ENCODE measurements around the gene USP24. TPM values are rescaled to one million over a fixed set of nuclear protein-coding genes. Genes with fewer than 3 reads are reported as not detected.
A peak's percentile ranks its signal among the peaks of the same experiment; 100 is the strongest.

USP24 gene
- total RNA-seq, 1 donor from 2014 or later: 50.5 TPM

- Histone ChIP-seq H3K79me2 (ENCODE audit: low read depth) (no peaks in the 10 kb centered on the region), H3K27ac (no peak overlapping the region), H3K4me3 (no peak overlapping the region), H3K4me2 (no peak overlapping the region), H3F3A (ENCODE audit: low read depth) (no peaks in the 10 kb centered on the region), H4K20me1 (ENCODE audit: low read depth) (no peaks in the 10 kb centered on the region), H3K9me3 (ENCODE audit: low read depth) (no peaks in the 10 kb centered on the region), H3K27me3 (no peaks in the 10 kb centered on the region), H2AFZ (replicated peaks) (no peak overlapping the region), H3K36me3 (no peaks in the 10 kb centered on the region), H3K9ac (no peak overlapping the region), H3K4me1 (no peaks in the 10 kb centered on the region)
- Mint-ChIP-seq H3K27me3 (ENCODE audit: insufficient read depth, low read depth) (peaks cover 7% of the 10 kb centered on the region), H3K27ac (peak overlapping the region; percentile 17), H3K4me3 (no peak overlapping the region), H3K9me3 (no peaks in the 10 kb centered on the region), H3K36me3 (no peaks in the 10 kb centered on the region), H3K4me1 (peaks cover 14% of the 10 kb centered on the region)
- no peak for DNase-seq (ENCODE audit: low spot score)
- TF ChIP-seq EZH2 (IDR thresholded peaks at IDR 0.05): no peak
- TF ChIP-seq, protein P1, sequence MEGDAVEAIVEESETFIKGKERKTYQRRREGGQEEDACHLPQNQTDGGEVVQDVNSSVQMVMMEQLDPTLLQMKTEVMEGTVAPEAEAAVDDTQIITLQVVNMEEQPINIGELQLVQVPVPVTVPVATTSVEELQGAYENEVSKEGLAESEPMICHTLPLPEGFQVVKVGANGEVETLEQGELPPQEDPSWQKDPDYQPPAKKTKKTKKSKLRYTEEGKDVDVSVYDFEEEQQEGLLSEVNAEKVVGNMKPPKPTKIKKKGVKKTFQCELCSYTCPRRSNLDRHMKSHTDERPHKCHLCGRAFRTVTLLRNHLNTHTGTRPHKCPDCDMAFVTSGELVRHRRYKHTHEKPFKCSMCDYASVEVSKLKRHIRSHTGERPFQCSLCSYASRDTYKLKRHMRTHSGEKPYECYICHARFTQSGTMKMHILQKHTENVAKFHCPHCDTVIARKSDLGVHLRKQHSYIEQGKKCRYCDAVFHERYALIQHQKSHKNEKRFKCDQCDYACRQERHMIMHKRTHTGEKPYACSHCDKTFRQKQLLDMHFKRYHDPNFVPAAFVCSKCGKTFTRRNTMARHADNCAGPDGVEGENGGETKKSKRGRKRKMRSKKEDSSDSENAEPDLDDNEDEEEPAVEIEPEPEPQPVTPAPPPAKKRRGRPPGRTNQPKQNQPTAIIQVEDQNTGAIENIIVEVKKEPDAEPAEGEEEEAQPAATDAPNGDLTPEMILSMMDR (IDR thresholded peaks at IDR 0.05): no peak
- TF ChIP-seq EZH2phosphoT487 (IDR thresholded peaks at IDR 0.05): no peak
These were observed 158.6 kb downstream of the USP24 start for GRCh38 chr1:55056632-55056992.

DNA sequence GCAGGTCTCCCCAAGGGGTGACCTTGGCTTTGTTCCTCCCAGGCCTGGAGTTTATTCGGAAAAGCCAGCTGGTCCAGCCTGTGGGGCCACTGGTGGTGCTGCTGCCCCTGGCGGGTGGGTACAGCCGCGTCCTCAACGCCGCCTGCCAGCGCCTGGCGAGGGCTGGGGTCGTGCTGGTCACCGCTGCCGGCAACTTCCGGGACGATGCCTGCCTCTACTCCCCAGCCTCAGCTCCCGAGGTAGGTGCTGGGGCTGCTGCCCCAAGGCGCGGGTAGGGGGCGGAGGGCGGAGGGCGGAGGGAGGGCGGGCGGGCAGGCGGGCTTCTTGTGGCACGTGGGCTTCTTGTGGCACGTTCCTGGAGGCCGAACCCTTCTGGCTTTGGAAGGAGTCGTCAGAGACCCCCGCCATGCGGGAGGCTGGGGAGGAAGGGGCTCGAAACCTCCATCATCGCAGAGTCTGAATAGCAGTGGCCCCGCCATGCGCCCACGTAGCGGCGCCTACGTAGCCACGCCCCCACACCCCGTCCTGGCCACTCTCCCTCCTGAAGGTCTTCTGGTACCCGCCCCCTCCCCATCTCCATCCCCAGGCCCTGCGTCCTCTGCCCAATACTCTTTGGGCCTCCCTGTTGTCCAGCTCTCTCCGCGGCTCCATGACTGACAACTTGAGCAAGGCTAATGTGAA lies 159.1 kb downstream of the USP24 start:
- H4K20me1 ChIP-seq (ENCODE audit: low read depth): no peaks in the 10 kb centered on the region
- H3K79me2 ChIP-seq (ENCODE audit: low read depth): no peaks in the 10 kb centered on the region
- no peak overlapping the region for H3K4me3 Mint-ChIP-seq
- DNase-seq (ENCODE audit: low spot score): no peak
- H2AFZ ChIP-seq (replicated peaks): no peak overlapping the region
- H3K9me3 Mint-ChIP-seq: no peaks in the 10 kb centered on the region
- TF ChIP-seq EZH2phosphoT487 (IDR thresholded peaks at IDR 0.05) (no peak), EZH2 (IDR thresholded peaks at IDR 0.05) (no peak)
- TF ChIP-seq, protein P1 (IDR thresholded peaks at IDR 0.05): no peak
- no peaks in the 10 kb centered on the region for H3F3A ChIP-seq (ENCODE audit: low read depth)
- no peaks in the 10 kb centered on the region for H3K27me3 ChIP-seq
- H3K27me3 Mint-ChIP-seq (ENCODE audit: insufficient read depth, low read depth): peaks cover 7% of the 10 kb centered on the region
- no peaks in the 10 kb centered on the region for H3K36me3 Mint-ChIP-seq
- H3K4me3 ChIP-seq: no peak overlapping the region
- peaks cover 17% of the 10 kb centered on the region for H3K4me1 Mint-ChIP-seq
- no peaks in the 10 kb centered on the region for H3K36me3 ChIP-seq
- no peaks in the 10 kb centered on the region for H3K9me3 ChIP-seq (ENCODE audit: low read depth)
- H3K4me1 ChIP-seq: no peaks in the 10 kb centered on the region
- H3K27ac Mint-ChIP-seq: peak overlapping the region; percentile 17
- H3K4me2 ChIP-seq: no peak overlapping the region
- H3K9ac ChIP-seq: no peak overlapping the region
- H3K27ac ChIP-seq: no peak overlapping the region

GRCh38 chr1:55055084-55055882 lies 159.9 kb downstream of the USP24 start:
- no peak overlapping the region for H3K4me2 ChIP-seq
- H3K4me1 Mint-ChIP-seq: peaks cover 22% of the 10 kb centered on the region
- H3K4me3 Mint-ChIP-seq: no peak overlapping the region
- H3K4me1 ChIP-seq: no peaks in the 10 kb centered on the region
- TF ChIP-seq, protein P1 (IDR thresholded peaks at IDR 0.05): no peak
- TF ChIP-seq EZH2phosphoT487 (IDR thresholded peaks at IDR 0.05): no peak
- TF ChIP-seq EZH2 (IDR thresholded peaks at IDR 0.05): no peak
- peaks cover 8% of the 10 kb centered on the region for H3K27me3 Mint-ChIP-seq (ENCODE audit: insufficient read depth, low read depth)
- no peak for DNase-seq (ENCODE audit: low spot score)
- H2AFZ ChIP-seq (replicated peaks): no peak overlapping the region
- H3K9ac ChIP-seq: no peak overlapping the region
- H3K9me3 ChIP-seq (ENCODE audit: low read depth): no peaks in the 10 kb centered on the region
- H3K36me3 ChIP-seq: no peaks in the 10 kb centered on the region
- H3K79me2 ChIP-seq (ENCODE audit: low read depth): no peaks in the 10 kb centered on the region
- no peaks in the 10 kb centered on the region for H3K9me3 Mint-ChIP-seq
- no peaks in the 10 kb centered on the region for H4K20me1 ChIP-seq (ENCODE audit: low read depth)
- peak overlapping the region; percentile 33 for H3K27ac Mint-ChIP-seq
- H3K4me3 ChIP-seq: no peak overlapping the region
- H3K36me3 Mint-ChIP-seq: no peaks in the 10 kb centered on the region
- no peaks in the 10 kb centered on the region for H3F3A ChIP-seq (ENCODE audit: low read depth)
- H3K27me3 ChIP-seq: no peaks in the 10 kb centered on the region
- H3K27ac ChIP-seq: no peak overlapping the region
